ENCODE results near the gene GJD4. TPM values are rescaled to one million over a fixed set of nuclear protein-coding genes. Genes with fewer than 3 reads are reported as not detected.

Gene GJD4
- total and polyA plus RNA-seq, 4 experiments from 2014 or later = 0.20 TPM; not detected in 3

DNA sequence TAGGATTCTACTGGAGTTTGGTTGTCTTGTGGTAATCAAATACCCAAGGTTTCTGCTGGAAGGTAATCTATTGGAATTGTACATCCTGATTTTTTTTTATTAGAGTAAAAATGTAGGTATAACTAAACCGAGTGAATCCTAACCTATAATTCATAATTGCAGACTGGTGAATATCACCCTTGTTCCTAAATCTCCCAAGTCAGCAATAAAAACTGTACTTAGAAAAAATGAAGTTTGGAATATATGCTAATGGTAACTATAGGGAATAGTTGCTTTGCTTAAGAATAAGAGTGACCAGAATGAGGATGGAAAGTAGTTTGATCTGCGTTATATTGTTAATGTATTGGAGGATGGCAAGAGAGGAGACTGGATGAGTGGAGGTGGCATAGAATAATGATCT lies 47.7 kb downstream of the GJD4 start:
- Histone ChIP-seq H3K27ac (ENCODE audit: low read depth, low read length) (no peak overlapping the region), H3K4me3 (ENCODE audit: low read length in 2 of 2) (no peak overlapping the region), H3K9me3 (ENCODE audit: control insufficient read depth in 1 of 2, low read length in 2 of 2) (no peaks in the 10 kb centered on the region), H3K36me3 (ENCODE audit: insufficient read depth, low read length) (no peaks in the 10 kb centered on the region), H3K27me3 (ENCODE audit: insufficient read depth, low read length) (no peaks in the 10 kb centered on the region), H3K4me1 (ENCODE audit: insufficient read depth, low read length) (no peaks in the 10 kb centered on the region)
- CTCF ChIA-PET (ENCODE audit: partially characterized antibody) = no interaction called here
- intact Hi-C loops (cut with micrococcal nuclease) = no loop called here
- H3K4me1 Mint-ChIP-seq = no peaks in the 10 kb centered on the region
- H3K27me3 Mint-ChIP-seq = peaks cover 0 to 4% of the 10 kb centered on the region in 2 donors
- H3K9me3 Mint-ChIP-seq = no peaks in the 10 kb centered on the region
- no peaks in the 10 kb centered on the region for H3K36me3 Mint-ChIP-seq
- no peak for DNase-seq
- POLR2A ChIA-PET (ENCODE audit: partially characterized antibody) = no interaction called here
- H3K4me3 Mint-ChIP-seq = no peak overlapping the region
- no peak overlapping the region for H3K27ac Mint-ChIP-seq

DNA sequence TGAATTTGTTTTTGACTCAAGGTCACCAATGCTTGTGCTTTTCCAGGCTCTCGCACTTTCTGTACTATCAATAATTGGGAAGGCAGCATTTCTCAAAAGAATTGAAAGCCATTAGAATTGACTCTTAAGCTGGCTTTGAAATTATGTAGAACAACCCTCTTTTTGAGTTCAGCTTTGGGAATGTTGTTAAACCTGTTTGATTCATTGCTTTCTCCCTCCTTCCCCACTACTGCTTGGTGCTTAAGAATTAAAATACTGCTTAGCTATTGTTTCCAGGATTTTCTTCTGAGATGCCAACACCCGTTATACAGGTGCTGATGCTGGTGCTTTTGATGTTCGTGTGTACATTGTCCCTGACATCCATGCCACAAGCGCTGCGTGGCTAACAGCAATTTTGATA lies 52.5 kb downstream of the GJD4 start:
- H3K27ac ChIP-seq (ENCODE audit: low read depth, low read length) = no peak overlapping the region
- POLR2A ChIA-PET (ENCODE audit: partially characterized antibody) = no interaction called here
- Mint-ChIP-seq H3K36me3 (no peaks in the 10 kb centered on the region), H3K9me3 (peaks cover 0 to 5% (median 0%) of the 10 kb centered on the region in 8 donors), H3K27ac (no peak overlapping the region), H3K4me1 (no peaks in the 10 kb centered on the region), H3K27me3 (peaks cover 11 to 16% of the 10 kb centered on the region in 2 donors), H3K4me3 (no peak overlapping the region)
- H3K27me3 ChIP-seq (ENCODE audit: insufficient read depth, low read length) = no peaks in the 10 kb centered on the region
- intact Hi-C loops (cut with micrococcal nuclease) = no loop called here
- H3K9me3 ChIP-seq (ENCODE audit: control insufficient read depth in 1 of 2, low read length in 2 of 2) = no peaks in the 10 kb centered on the region
- DNase-seq = no peak
- CTCF ChIA-PET (ENCODE audit: partially characterized antibody) = no interaction called here
- no peak overlapping the region for H3K4me3 ChIP-seq (ENCODE audit: low read length in 2 of 2)
- H3K36me3 ChIP-seq (ENCODE audit: insufficient read depth, low read length) = no peaks in the 10 kb centered on the region
- no peaks in the 10 kb centered on the region for H3K4me1 ChIP-seq (ENCODE audit: insufficient read depth, low read length)

Other genes with a start within 250 kb of the GJD4 start
- gene FZD8, start 37.0 kb downstream of the GJD4 start, total RNA-seq = 1 to 10 TPM in 1 of 2 experiments, under 1 TPM in 1; 0.93 to 1.2 TPM
- gene FZD8, start 37.0 kb downstream of the GJD4 start, polyA plus RNA-seq = not detected

All from CD4-positive, alpha-beta memory T cell (primary cell).